GM18511 (cell line): Measurements from ENCODE around the gene UROS.

ENCODE experiments used
- ATAC-seq: cut with Tn5 transposase; IDR thresholded peaks from one replicate; pipeline ENCODE4 v1.9.1; 2021; ENCODE audit warnings: mild to moderate bottlenecking, moderate library complexity; ENCODE audit not compliant: unreplicated experiment

UROS gene

DNA sequence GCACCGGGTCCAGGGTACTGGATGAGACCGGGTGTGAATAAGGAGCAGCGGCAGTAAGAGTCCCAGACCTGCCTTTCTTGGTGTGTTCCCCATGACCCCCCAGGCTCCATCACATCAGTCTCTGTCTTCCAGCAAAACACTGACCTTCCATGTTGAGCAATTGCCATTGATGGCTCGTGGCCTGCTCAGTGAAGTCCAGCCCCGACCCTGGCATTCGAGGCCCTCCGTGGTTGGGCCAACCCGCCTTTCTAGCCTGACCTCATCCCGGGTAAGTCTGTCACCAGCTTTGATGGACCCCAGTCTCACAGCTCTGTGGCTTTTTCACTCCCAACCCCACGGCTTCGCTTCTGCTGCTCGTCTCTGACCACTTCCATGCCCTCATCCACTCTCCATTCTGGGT lies 53.9 kb downstream of the UROS start:
- ATAC-seq, result no peak

DNA sequence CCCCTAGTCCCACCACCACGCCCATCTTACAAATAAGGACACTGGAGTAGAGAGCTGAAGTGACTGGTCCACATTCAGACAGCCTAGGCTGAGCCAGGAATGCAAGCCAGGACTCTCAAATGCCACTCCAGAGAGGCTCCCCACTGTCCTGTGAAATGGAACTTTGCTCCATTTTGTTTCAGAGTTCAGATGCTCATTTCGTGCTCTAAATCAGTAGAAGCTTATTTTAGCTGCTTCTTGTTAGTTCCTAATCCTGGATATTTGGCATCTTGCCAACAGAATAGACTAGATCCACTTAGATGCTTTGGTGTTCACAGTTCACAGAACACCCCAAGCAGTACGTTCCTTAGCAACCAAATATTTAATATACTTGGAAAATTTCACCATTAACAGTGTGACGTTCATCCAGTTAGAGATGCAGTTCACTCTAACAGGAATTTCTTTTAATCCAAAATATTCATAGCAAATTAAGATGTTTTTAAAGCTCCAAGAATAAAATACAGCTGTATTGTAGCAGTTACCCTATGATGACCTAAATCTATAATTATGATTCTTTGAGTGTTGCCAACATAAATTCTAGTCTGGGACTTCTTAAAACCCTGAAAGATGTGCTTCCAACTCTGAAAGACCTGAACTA lies 54.7 kb downstream of the UROS start:
- ATAC-seq, result no peak

DNA sequence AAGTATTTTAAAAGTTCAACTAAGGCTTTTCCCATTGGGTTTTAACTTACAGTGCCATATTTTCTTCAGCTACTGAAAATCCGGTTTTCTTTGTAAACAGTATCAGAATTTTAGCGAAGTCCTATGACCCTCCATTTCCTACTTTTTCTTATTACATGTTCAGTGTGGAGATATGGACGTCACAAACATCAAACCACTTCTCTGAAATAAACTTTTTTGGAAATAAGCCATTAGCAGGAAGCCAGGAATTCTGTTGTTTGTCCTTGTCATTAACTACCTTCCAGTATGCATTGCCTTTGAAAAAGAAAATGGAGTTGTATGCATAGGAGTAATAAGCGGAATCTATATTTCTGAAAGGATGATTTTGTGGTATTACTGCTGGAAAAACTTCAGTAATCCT lies 56.5 kb downstream of the UROS start:
- ATAC-seq, result no peak

DNA sequence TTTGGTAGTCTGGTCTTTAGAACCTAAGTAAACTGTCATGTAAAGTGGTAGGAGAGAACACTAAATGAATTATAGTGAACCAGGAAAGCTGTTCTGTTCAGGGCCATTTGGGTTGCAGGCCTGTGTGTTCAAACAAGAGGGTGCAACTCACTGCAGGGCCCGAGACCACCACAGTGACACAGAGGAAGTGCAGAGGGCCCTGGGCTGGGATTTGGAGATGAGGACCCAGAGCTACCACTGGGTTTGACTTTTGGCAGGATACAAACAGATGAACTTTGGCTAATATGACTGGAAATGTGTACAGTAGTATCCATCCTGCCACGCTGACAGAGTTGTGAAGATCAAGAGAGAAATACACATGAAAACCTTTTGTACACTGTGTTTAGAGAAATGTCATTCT lies 57.2 kb downstream of the UROS start:
- no peak for ATAC-seq

DNA sequence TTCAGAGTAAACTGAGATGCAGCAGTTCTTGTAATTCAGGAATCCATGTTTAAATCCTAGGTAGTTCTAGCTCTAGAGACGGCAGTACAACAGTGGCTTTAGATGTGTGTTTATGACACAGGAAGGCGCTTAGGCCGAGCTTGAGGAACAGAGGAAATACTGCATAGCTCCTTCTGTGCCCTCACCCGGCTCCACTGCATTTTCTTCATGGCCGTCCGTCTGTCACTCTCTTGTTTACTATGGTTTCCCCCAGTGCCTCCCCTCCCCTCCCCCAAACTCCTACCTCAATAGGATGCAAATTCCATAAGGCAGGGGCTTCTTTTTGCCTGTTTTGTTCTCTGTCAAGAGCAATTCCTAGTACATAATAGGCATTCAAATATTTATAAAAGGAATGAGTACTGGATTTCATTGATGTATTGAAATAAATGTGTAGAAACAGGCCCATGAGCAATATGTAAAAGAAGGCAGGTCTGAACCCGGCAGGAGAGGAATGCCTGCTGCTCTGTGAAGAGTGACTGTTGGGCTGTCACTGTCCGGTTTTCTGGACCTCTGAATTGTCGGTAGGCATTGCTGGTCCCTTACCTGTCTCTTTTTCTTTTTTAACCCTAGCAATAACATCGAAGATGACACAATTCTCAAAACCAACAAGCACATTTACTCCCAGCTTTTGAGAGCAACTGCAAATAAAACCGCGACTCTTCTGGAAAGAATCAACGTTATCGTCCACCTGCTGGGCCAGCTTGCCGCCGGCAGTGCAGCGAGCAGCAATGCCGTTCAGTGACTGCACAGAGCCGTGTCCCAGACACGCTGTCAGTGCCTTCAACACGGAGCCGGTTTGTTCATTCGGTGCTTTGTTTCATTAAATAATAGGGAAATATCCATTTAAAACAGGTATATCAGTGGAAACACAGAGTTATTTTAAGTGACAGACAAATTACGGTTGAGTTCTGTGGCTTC lies 60.1 kb downstream of the UROS start:
- ATAC-seq, result no peak

DNA sequence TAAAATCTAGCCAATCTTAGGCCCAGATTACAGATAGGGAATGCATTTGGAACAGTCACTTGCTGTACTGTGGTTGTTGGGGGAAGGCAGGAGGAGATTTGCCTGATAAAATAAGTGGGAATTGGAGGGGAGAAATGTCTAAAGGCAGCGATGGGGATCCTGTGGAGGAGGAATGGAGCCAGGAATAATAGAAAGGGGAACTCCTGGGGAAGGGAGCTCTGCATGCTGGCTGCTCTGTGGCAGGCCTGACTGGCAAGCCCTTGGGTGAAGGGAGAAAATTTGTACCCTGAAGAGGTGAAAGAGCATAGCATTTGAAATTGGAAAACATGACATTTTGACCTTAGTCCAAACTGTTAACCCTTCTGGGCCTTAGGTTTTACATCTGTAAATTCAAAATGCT lies 61.1 kb downstream of the UROS start:
- no peak for ATAC-seq

DNA sequence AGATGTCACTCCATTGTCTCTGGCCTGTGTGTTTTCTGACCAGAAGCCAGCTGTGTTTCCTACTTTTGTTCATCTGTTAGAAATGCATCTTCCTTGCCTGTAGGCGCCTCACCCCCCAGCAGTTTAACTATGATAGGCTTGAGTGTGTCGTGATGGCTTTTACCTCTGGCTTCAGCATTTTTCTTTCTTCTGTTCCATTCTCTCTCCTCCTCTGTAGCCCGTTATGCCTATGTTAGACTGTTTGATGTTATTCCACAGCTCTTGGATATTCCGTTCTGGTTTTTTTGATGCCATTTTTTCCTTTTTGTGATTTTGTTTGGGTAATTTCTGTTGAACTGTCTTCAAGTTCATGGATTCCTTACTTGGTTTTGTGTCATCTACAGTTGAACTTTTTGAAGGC lies 65.3 kb downstream of the UROS start:
- ATAC-seq, result no peak

DNA sequence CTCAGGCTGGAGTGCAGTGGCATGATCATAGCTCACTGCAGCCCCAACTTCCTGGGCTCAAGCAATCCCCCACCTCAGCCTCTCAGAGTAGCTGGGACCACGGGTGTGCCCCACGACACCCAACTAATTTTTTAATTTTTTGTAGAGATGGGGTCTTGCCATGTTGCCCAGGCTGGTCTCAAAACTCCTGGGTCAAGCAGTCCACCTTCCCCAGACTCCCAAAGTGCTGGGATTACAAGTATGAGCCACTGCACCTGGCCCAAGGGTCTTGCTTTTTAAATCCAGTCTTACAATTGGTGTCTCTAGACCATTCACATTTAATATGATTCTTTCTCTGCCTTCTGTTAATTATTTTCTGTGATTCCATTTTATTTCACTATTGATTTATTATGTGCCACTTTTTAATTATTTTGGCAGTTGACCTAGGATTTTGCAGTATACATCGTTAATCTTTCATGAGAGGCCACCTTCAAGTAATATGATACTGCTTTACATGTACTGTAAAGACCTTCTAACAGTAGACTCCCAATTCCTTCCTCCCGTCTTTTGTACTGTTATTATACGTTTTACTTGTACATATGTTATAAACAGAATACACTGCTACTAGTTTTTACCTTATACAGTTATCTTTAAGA lies 66.1 kb downstream of the UROS start:
- no peak for ATAC-seq

DNA sequence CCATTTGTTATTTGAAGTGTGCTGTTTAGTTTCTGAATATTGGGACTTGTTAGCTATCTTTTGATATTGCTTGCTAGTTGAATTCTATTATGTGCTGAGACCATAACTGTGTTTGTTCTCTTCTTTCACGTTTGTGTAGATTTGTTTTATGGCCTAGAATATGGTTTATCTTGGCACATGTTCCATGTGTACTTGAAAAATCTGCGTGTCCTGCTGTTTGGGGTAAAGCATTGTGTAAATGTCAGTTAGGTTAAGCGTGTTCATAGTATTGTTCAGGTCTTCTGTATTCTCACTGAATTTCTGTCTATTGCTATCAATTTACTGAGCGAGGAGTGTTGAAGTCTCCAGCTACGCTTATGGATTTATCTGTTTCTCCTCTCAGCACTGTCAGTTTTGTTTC lies 66.9 kb downstream of the UROS start:
- no peak for ATAC-seq

DNA sequence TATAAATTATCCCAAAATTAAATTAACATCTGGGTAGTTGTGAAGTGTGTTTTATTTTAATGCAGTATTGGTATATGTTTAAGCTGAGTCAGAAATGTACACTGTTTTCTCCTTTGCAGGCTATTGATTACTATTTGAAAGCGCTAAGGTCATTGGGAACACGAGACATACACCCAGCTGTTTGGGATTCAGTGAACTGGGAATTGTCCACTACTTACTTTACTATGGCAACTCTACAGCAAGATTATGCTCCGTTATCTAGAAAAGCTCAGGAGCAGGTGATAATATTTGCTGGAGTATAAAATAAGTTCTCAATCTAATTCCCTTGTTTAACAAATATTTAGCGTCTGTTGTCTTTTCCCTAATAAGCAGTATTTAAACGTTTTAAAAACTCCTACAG lies 75.6 kb downstream of the UROS start:
- ATAC-seq, result no peak

DNA sequence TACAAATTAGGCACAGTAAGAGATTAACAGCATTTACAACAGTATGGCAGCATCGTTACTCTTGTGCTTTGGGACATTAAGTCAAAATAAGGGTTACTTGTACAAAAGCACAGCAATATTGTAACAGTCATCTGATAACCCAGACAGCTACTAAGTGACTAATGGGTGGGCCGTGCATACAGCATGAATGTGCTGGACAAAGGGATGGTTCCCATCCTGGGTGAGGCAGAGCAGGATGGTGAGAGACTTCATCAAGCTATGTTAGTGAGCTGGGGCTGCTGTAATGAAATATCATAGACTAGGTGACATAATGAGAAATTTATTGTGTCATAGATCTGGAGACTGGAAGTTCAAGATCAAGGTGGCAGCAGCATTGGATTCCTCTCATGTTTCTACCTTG lies 78.1 kb downstream of the UROS start:
- no peak for ATAC-seq

DNA sequence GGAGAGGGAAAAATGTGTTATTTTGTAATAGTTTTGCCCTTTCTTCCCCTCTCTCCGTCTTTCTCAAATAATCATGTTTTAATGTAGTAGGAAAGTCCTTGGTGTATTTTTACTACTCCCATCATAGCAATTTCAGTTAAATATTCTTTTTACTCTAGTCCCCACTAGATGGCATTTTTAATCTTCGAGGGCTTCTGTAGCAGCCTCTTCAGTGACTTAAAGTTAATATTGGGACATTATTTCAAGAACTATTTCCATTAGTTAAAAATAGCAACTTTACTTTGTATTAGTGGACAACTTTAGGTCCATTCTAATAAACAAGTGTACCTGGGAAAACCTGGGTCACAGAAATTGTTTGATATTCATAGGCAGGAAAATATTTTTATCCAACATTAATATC lies 80.6 kb downstream of the UROS start:
- no peak for ATAC-seq

DNA sequence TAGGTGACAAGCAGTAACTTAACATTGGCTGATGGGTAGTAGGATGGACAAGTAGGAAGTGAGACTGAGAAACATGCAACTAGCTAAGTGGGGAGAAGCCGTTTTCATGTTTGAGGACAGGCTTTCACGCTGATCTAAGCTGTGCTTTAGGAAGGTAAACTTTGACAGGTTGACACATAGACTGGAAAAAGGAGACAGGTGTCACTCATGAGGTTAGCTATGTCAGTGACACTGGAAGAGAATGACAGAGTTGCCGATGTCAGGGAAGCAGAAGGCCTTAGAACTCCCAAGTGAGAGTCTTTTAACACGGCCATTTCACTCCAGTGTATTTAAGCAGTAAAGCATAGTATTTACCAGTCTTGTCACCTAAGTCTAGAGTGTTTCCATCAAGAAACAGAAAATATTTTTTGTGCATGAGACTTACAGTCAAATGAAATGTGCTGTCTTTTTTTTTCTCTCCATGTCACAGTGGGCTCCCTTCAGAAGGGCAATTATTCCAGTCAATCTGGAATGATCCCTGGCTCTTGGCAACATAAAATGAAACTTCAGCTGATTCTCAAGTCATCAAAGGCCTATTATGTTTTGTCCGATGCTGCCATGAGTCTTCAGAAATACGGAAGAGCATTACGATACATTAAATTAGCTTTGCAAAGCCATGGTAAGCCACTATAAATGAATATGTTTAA lies 82.9 kb downstream of the UROS start:
- no peak for ATAC-seq
